T47D (cell line): ENCODE results near the gene SESN1.
"Not testable (repeated sequence)": the region's sequence is repeated elsewhere in the genome, so short reads cannot be mapped to it uniquely, and the experiment has no call there.

ENCODE experiments used
- DNase-seq, 2 experiments: peaks; one replicate each; pipeline versions ENCODE4 v3.0.0 to v3.0.0-alpha.2; 2011 to 2012; ENCODE audit warnings: low read depth in 1 of 2, low spot score in 1 of 2
- JUND ChIP-seq: IDR thresholded peaks from 2 replicates; pipeline ENCODE4 v1.6.1; 2012; ENCODE audit warnings: low read depth
- in situ Hi-C: cut with HindIII; loops from 2 replicates; pipeline ENCODE4 v1.10.0; 2016; ENCODE audit warnings: low sequenced_read_pairs, low pct_unique_long_range_greater_than_20kb

Gene SESN1

DNA sequence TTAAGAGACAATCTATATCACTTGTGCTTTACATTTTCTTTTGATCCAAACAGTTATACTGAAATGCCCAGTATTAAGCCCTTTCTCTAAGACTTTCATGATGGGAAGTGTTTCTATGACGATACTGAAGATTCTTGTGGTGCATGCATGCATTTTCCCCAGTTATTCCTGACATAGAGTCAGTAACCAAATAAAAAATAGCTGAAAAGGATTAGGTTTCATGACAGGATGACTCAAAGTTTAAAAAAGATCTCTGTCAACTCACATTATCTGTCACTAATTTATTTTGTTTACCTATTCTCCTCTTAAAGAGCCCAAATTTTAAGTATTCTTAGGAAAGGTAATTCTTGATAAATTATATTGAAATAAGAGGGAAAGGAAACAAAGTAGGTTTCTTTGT lies 98.4 kb downstream of the SESN1 start:
- DNase-seq, result no peak
- TF ChIP-seq JUND, result no peak
- in situ Hi-C loops, result no loop called here

DNA sequence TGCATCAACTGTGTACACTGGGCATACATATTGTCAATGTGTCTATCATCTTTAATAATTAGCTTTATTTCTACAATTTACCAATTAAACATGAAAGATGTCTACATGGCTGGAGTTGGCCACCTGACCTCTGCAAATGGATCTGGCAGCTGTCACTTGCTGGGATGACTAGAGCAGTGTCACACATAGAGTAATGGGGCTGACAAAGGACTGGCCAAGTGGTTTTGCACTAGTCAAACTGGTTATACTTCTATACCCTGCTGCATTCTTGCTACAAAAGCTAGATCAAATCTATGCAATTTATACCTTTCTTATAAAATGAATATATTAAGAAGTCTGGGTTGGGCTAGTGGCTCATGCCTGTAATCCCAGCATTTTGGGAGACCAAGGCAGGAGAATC lies 99.3 kb downstream of the SESN1 start:
- in situ Hi-C loops, result no loop called here
- no peak for TF ChIP-seq JUND

DNA sequence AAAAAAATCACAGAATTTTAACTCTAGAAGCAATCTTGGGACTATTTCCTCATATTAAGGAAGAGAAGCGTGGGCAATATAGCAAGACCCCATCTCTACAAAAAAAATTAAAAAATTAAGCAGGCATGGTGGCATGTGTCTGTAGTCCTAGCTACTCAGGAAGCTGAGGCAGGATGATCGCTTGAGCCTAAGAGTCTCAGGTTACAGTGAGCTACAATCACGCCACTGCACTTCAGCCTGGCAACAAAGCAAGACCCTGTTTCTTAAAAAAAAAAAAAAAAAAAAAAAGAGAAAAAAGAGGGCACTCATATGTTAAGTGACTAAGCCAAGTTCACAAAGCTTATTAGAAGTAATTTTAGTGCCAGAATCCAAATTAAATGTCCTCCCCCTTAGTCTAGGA lies 100.8 kb downstream of the SESN1 start:
- no peak for TF ChIP-seq JUND
- DNase-seq, result no peak
- in situ Hi-C loops, result no loop called here

More for the DNA sequence above, 99.3 kb downstream of the SESN1 start:
- peak; percentile 16 to 80 for DNase-seq

DNA sequence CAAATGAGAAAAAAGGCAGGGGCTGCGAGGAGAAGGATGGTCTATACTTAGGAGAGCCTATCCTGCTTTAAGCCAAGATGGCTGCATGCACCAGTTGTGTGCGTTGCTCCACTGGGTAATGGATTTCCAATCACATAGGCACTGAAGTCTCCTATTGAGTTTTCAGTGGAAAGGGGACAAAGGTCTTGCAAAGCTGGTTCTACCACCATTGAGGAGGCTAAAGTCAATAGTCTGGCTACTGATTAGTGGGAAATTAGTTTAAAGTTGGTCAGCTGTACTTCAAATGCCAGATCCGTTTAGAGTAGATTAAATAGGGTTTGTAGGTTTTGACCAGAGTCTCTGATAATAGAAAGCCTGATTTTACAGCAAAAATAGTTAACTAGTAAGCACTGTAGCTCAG lies 104.9 kb downstream of the SESN1 start:
- no peak for DNase-seq
- in situ Hi-C loops, result no loop called here
- TF ChIP-seq JUND, result no peak

DNA sequence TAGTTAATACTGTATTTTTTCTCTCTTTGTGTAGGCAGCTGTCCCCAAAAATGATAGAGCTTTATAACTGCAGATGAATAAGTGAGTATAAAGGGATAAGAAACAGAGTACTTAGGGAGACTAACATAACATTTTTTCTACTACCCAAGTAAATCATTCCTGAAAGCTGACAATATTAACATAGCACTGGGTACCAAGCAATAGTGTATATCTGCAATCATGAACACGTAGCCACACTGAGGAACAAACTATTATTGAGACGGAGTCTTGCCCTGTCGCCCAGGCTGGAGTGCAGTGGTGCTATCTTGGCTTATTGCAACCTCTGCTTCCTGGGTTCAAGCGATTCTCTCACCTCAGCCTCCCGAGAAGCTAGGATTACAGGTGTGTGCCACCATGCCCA lies 105.9 kb downstream of the SESN1 start:
- no peak for TF ChIP-seq JUND
- no peak for DNase-seq
- in situ Hi-C loops, result no loop called here

DNA sequence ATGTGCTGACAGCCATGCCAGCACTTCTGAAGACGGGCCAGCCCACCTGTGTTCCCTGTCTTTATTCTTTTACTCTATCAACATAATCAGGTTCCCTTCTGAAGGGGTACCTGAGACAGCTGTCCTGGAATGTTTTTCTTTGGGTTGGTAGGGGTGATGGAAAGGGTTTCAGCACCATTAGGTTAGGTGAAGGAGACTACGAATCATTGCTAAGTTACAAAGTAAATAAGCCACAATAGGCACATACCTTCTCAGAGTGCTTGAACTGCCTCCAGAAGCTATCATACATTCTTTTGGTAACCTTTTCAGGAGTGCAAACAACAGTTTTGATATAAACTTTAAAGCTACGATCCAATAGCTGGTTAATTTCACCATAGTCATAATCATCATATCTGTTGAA lies 106.3 kb downstream of the SESN1 start:
- DNase-seq, result no peak
- in situ Hi-C loops, result no loop called here
- no peak for TF ChIP-seq JUND

DNA sequence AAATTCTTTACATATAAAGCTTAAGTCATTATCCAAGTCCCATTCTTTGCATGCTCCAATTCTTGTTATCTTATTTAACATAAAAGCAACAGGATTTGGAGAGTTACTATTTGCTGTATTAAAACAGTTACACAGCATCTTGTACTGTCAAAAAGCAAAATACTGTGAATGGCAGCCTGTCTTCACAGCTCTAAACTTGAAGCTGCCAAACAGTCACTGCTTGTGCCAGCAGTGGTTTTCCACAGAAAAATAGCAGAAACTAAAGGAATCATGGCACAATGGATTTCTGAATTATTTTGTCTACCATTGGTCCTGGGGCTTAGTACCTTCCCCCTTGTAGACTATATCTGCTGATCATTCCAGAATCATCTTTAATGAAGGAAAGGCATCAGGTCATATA lies 107.5 kb downstream of the SESN1 start:
- TF ChIP-seq JUND, result no peak
- in situ Hi-C loops, result no loop called here
- DNase-seq, result no peak

DNA sequence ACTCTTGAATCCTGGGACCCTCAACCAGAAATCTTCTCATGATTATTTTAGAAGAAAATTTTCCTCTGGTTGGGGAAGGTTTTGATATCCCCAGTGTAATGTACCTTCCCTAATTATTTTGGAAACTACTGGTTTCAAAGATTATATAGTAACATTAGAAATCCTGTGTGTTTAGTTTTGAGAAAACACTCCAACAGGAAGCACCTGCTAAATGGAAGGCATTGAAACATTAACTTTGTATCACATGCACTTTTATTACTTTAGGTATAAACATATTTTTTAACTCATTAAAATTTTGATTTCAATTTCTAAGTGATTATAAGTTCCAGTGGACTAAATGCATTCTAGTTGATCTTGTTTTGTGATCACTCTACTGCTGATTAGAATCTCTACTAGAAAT lies 109.3 kb downstream of the SESN1 start:
- in situ Hi-C loops, result no loop called here
- no peak for DNase-seq
- no peak for TF ChIP-seq JUND

DNA sequence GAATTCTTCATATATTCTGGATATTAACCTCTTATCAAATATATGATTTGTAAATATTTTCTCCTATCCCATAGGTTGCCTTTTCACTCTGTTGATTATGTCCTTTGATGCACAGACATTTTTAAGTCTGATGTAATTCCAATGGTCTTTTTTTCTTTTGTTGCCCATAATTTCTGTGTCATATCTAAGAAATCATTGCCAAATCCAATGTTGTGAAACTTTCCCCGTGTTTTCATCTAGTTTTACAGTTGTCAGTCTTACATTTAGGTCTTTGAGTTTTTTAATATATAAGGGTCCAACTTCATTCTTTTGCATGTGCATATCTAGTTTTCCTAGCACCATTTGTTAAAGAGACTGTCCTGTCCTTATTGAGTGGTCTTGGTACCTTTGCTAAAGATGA lies 111.5 kb downstream of the SESN1 start:
- TF ChIP-seq JUND, result no peak
- in situ Hi-C loops, result no loop called here
- no peak for DNase-seq

DNA sequence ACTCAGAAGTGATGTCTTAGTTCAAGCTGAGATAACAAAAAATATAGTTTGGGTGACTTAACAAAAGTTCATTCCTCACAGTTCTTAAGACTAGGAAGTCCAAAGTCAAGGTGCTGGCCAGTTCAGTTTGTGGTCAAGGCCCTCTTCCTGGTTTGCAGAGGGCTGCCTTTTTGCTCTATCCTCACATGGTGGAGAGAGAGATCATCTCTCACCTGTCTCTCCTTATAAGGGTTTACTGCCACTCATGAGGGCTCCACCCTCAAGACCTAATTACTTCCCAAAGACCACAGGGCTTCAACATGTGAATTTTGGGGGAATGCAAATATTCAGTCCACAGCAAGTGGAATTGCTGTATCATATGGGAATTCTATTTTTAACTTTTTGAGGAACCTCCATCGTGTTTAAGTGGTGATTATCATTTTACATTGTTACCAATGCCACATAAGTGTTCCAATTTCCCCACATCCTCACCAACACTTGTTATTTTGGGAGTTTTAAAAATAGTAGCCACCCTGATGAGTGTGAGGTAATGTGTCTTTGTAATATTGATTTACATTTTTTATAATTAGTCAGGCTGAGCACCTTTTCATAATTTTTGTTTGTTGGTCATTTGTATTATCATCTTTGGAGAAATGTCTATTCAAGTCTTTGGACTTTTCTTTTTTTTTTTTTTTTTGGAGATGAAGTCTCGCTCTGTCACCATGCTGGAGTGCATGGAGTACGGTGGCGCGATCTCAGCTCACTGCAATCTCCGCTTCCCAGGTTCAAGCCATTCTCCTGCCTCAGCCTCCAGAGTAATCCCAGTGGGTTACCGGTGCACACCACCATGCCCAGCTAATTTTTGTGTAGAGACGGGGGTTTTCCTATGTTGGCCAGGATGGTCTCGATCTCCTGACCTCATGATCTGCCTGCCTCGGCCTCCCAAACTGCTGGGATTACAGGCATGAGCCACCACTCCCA lies 112.2 kb downstream of the SESN1 start:
- in situ Hi-C loops, result no loop called here
- no peak for DNase-seq
- no peak for TF ChIP-seq JUND

DNA sequence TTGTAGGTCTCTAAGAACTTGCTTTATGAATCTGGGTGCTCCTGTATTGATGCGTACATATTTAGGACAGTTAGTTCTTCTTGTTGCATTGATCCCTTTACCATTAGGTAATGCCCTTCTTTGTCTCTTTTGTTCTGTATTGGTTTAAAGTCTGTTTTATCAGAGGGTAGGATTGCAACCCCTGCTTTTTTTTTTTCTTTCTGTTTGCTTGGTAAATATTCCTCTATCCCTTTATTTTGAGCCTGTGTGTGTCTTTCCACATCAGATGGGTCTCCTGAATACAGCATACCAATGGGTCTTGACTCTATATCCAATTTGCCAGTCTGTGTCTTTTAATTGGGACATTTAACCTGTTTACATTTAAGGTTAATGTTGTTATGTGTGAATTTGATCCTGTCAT lies 116.0 kb downstream of the SESN1 start:
- DNase-seq, in situ Hi-C loops: not testable (repeated sequence)

DNA sequence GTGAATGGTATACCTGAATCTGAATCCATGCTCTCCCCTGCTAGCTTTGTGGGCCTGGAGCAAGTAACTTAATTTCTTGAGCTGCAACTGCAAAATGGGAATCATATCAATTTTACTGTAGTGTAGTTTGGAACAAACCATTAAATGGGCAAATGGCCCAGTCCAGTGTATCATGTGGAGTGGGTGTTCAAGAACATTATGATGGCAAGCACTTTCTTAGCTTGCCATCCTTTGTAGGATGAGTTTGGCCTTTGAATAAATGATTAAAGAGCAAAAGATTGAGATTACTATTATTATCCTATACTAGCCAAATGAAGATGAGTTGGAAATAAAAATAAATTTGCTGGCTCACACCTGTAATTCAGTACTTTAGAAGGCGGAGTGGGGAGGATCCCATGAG lies 120.4 kb downstream of the SESN1 start:
- in situ Hi-C loops, result no loop called here
- DNase-seq, result no peak
- no peak for TF ChIP-seq JUND

DNA sequence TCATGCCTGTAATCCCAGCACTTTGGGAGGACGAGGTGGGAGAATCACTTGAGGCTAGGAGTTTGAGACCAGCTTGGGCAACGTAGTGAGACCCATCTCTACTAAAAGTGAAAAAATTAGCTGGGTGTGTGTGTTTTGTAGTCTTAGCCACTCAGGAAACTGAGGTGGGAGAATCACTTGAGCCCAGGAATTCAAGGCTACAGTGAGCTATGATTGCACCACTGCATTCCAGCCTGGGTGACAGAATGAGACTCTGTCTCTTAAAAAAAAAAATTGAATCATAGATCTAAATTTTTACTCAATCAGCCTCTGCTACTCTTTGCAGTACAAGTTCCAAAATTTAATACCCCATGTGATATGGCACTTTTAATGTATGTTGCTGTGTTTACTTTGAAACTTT lies 124.9 kb downstream of the SESN1 start:
- no peak for TF ChIP-seq JUND
- in situ Hi-C loops, result no loop called here
- DNase-seq, result no peak
